22Rv1 (cell line): ENCODE results near the gene PLOD2.

Experiments
- H3K27ac ChIP-seq: fragments of 450-650 bp; 2 replicates; pipeline ENCODE4 v1.5.1; 2017
- CTCF ChIP-seq: fragments of 450-650 bp; IDR thresholded peaks from 2 replicates; pipeline ENCODE4 v1.5.1; 2017; ENCODE audit warnings: mild to moderate bottlenecking
- ZFX ChIP-seq: fragments of 450-650 bp; IDR thresholded peaks from 2 replicates; pipeline ENCODE4 v1.6.1; 2017; ENCODE audit warnings: antibody characterized with exemption, borderline replicate concordance

Gene PLOD2

GRCh38 chr3:146100825-146101444 lies 60.0 kb downstream of the PLOD2 start:
- TF ChIP-seq CTCF (no peak), ZFX (no peak)
- no peak overlapping the region for H3K27ac ChIP-seq

GRCh38 chr3:146100180-146100579 lies 60.8 kb downstream of the PLOD2 start:
- H3K27ac ChIP-seq = no peak overlapping the region
- no peak for TF ChIP-seq CTCF
- no peak for TF ChIP-seq ZFX

GRCh38 chr3:146099316-146099715 lies 61.7 kb downstream of the PLOD2 start:
- H3K27ac ChIP-seq = no peak overlapping the region
- TF ChIP-seq ZFX (no peak), CTCF (no peak)

- TF ChIP-seq ZFX = no peak
- TF ChIP-seq CTCF = no peak
These were observed 67.1 kb downstream of the PLOD2 start for GRCh38 chr3:146093896-146094295.

GRCh38 chr3:146092230-146092629 lies 68.8 kb downstream of the PLOD2 start:
- no peak for TF ChIP-seq CTCF
- no peak for TF ChIP-seq ZFX

More at GRCh38 chr3:146093896-146094295, 67.1 kb downstream of the PLOD2 start:
- H3K27ac ChIP-seq = no peak overlapping the region

GRCh38 chr3:146091397-146091796 lies 69.6 kb downstream of the PLOD2 start:
- no peak for TF ChIP-seq CTCF
- no peak for TF ChIP-seq ZFX
- H3K27ac ChIP-seq = no peak overlapping the region

More at GRCh38 chr3:146092230-146092629, 68.8 kb downstream of the PLOD2 start:
- no peak overlapping the region for H3K27ac ChIP-seq

- TF ChIP-seq ZFX = no peak
- TF ChIP-seq CTCF = no peak
These were observed 70.5 kb downstream of the PLOD2 start for GRCh38 chr3:146090521-146090920.

More at GRCh38 chr3:146090521-146090920, 70.5 kb downstream of the PLOD2 start:
- no peak overlapping the region for H3K27ac ChIP-seq
